ENCODE data around the gene ABLIM3.

ABLIM3 gene

DNA sequence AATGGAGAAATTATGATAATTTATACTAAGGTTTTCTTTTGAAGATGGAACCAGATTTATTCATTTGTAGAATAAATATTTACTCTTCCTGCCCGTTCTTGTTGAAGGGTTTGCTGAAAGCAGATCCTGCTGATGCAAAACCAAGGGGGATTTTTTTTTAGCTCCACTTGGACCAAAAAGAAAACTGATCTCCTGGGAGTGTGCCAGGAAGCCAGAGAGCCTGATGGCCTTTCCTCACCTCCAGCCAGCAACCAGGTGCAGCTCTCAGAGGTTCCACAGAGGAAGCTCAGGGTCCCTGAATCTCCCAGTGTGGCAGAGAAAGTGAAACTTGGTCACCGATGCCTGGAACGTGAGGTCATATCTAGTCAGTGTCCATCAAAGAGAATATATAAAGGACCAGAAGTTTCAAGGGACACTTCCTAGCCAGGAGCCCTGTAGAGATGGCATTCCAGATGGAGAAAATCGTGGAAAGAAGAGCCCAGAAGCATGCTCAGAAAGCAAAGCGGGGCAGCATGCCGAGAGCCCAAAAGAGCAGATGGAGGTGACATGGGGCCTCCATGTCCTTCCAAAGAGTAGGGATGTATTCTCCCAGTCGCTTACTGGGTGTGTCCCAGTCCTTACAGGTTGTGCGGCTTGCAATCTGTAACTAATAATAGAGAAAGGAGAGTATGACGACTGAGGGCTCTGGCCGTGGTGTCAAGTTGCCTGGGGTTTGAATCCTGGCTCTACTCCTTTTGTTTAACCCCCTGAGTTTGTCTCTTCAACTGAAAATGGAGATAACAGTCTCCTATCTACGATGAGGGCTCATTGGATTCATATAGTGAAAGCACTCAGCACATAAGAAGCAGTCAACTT, 142.6 kb downstream of the ABLIM3 start:
- DNase-seq (ENCODE audit: low read depth, low spot score): no peak
- Histone ChIP-seq H3K4me1 (ENCODE audit: insufficient read depth, insufficient read length) (peaks cover 2% of the 10 kb centered on the region), H3K4me3 (ENCODE audit: insufficient read length, low read depth) (no peak overlapping the region), H3K9ac (ENCODE audit: insufficient read length, low read depth) (no peak overlapping the region), H3K9me3 (ENCODE audit: insufficient read depth, low read length) (no peaks in the 10 kb centered on the region), H3K36me3 (ENCODE audit: insufficient read depth, insufficient read length, low read length) (no peaks in the 10 kb centered on the region), H3K27me3 (ENCODE audit: insufficient read depth, insufficient read length) (no peaks in the 10 kb centered on the region)
- TF ChIP-seq SUZ12 (IDR thresholded peaks at IDR 0.05; ENCODE audit: extremely low read depth, insufficient read depth, insufficient read length): no peak
- TF ChIP-seq ZNF274 (IDR thresholded peaks at IDR 0.05; ENCODE audit: low read depth, low read length): no peak
- TF ChIP-seq YY1 (IDR thresholded peaks at IDR 0.05; ENCODE audit: insufficient read depth, insufficient read length): no peak

DNA sequence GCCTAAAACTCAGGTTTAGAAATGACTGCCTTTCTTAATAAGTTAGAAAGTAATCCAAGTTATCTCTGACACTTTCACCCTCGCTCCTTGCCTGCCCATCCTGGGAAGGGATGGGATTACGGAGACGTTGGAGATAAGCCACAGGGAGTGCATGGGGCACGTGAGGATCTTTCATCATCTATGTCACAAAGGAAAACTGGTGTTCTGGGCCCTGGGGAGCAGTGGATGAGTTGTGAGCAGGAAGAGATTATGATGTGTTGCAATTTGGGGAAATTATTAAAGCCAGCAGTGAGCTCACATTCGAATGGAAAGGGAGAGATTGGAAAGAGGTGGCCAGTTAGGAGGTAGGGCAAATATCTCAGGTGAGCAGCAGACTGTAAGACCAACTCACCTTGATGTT, 143.2 kb downstream of the ABLIM3 start:
- Histone ChIP-seq H3K9me3 (ENCODE audit: insufficient read depth, low read length) (no peaks in the 10 kb centered on the region), H3K9ac (ENCODE audit: insufficient read length, low read depth) (no peak overlapping the region), H3K4me3 (ENCODE audit: insufficient read length, low read depth) (no peak overlapping the region), H3K36me3 (ENCODE audit: insufficient read depth, insufficient read length, low read length) (no peaks in the 10 kb centered on the region), H3K27me3 (ENCODE audit: insufficient read depth, insufficient read length) (no peaks in the 10 kb centered on the region), H3K4me1 (ENCODE audit: insufficient read depth, insufficient read length) (peaks cover 3% of the 10 kb centered on the region)
- DNase-seq (ENCODE audit: low read depth, low spot score): no peak
- TF ChIP-seq ZNF274 (IDR thresholded peaks at IDR 0.05; ENCODE audit: low read depth, low read length) (no peak), YY1 (IDR thresholded peaks at IDR 0.05; ENCODE audit: insufficient read depth, insufficient read length) (no peak), SUZ12 (IDR thresholded peaks at IDR 0.05; ENCODE audit: extremely low read depth, insufficient read depth, insufficient read length) (no peak)

DNA sequence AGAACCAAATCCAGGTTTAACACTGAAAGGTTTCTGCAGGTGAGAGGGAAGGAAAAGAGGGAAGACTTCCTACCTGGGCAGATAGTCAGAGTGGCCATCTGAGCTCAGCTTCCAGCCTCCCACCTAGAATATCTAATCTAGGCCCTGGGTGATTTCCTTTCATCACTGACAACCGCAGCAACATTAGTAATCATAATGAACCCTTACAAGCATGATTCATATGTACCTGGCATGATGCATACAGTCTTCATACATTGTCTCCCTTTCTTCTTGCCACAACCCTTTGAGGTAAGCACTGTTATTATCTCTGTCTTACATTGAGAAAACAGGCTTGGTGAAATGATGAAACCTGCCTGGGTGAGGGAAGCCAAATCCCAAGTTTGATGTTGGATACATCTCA, 143.9 kb downstream of the ABLIM3 start:
- H3K9me3 ChIP-seq (ENCODE audit: insufficient read depth, low read length): no peaks in the 10 kb centered on the region
- TF ChIP-seq SUZ12 (IDR thresholded peaks at IDR 0.05; ENCODE audit: extremely low read depth, insufficient read depth, insufficient read length): no peak
- TF ChIP-seq ZNF274 (IDR thresholded peaks at IDR 0.05; ENCODE audit: low read depth, low read length): no peak
- no peak for TF ChIP-seq YY1 (IDR thresholded peaks at IDR 0.05; ENCODE audit: insufficient read depth, insufficient read length)

DNA sequence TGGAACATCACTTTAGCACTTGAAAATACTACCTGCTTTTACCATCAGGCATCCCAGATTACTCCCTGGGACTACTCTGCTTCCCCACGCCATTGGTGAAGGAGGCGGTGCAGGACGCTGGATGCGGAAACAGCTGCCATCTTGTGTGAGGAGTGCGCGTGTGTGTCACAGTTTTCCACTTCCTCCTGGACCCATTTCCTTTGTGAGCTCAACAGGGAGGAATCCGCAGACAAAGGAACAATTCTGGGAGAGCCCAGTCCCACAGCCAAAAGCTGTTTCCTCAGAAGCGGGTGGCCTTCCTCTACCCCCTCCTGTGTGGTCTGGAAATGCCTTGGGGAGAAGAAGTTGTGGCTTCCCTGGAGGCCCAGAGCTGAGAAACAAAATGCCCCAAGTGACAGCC, 147.1 kb downstream of the ABLIM3 start:
- no peak for TF ChIP-seq YY1 (IDR thresholded peaks at IDR 0.05; ENCODE audit: insufficient read depth, insufficient read length)
- TF ChIP-seq ZNF274 (IDR thresholded peaks at IDR 0.05; ENCODE audit: low read depth, low read length): no peak
- no peak for TF ChIP-seq SUZ12 (IDR thresholded peaks at IDR 0.05; ENCODE audit: extremely low read depth, insufficient read depth, insufficient read length)

More for the DNA sequence above, 143.9 kb downstream of the ABLIM3 start:
- Histone ChIP-seq H3K9ac (ENCODE audit: insufficient read length, low read depth) (no peak overlapping the region), H3K27me3 (ENCODE audit: insufficient read depth, insufficient read length) (no peaks in the 10 kb centered on the region), H3K4me3 (ENCODE audit: insufficient read length, low read depth) (no peak overlapping the region), H3K4me1 (ENCODE audit: insufficient read depth, insufficient read length) (peaks cover 4% of the 10 kb centered on the region), H3K36me3 (ENCODE audit: insufficient read depth, insufficient read length, low read length) (no peaks in the 10 kb centered on the region)
- no peak for DNase-seq (ENCODE audit: low read depth, low spot score)

DNA sequence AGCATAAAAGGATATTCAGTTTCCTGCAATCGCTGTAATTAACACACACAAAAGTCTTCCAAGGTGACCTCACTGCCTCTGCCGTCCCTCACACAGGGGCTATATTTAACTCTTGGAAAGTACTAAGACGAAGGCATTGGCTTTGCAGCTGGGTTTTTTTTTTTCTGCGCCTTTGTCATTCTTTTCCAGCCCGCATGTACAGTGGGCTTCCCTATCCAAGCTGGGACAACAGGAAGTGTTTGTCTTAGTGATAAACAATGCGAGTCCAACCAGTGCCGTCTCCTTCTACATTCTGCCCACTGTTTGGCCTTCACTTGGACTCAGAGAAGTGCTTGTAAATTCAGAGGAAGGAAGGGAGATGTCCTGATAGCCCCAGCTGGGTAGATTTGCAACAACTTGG, 148.0 kb downstream of the ABLIM3 start:
- TF ChIP-seq ZNF274 (IDR thresholded peaks at IDR 0.05; ENCODE audit: low read depth, low read length) (no peak), YY1 (IDR thresholded peaks at IDR 0.05; ENCODE audit: insufficient read depth, insufficient read length) (no peak), SUZ12 (IDR thresholded peaks at IDR 0.05; ENCODE audit: extremely low read depth, insufficient read depth, insufficient read length) (no peak)
- H3K36me3 ChIP-seq (ENCODE audit: insufficient read depth, insufficient read length, low read length): no peaks in the 10 kb centered on the region
- no peak overlapping the region for H3K9ac ChIP-seq (ENCODE audit: insufficient read length, low read depth)
- no peaks in the 10 kb centered on the region for H3K9me3 ChIP-seq (ENCODE audit: insufficient read depth, low read length)
- H3K27me3 ChIP-seq (ENCODE audit: insufficient read depth, insufficient read length): no peaks in the 10 kb centered on the region
- no peak overlapping the region for H3K4me3 ChIP-seq (ENCODE audit: insufficient read length, low read depth)
- H3K4me1 ChIP-seq (ENCODE audit: insufficient read depth, insufficient read length): peaks cover 6% of the 10 kb centered on the region
- DNase-seq (ENCODE audit: low read depth, low spot score): no peak

More for the DNA sequence above, 147.1 kb downstream of the ABLIM3 start:
- Histone ChIP-seq H3K4me3 (ENCODE audit: insufficient read length, low read depth) (no peak overlapping the region), H3K4me1 (ENCODE audit: insufficient read depth, insufficient read length) (peaks cover 6% of the 10 kb centered on the region), H3K36me3 (ENCODE audit: insufficient read depth, insufficient read length, low read length) (no peaks in the 10 kb centered on the region), H3K9me3 (ENCODE audit: insufficient read depth, low read length) (no peaks in the 10 kb centered on the region), H3K27me3 (ENCODE audit: insufficient read depth, insufficient read length) (no peaks in the 10 kb centered on the region), H3K9ac (ENCODE audit: insufficient read length, low read depth) (no peak overlapping the region)
- no peak for DNase-seq (ENCODE audit: low read depth, low spot score)

DNA sequence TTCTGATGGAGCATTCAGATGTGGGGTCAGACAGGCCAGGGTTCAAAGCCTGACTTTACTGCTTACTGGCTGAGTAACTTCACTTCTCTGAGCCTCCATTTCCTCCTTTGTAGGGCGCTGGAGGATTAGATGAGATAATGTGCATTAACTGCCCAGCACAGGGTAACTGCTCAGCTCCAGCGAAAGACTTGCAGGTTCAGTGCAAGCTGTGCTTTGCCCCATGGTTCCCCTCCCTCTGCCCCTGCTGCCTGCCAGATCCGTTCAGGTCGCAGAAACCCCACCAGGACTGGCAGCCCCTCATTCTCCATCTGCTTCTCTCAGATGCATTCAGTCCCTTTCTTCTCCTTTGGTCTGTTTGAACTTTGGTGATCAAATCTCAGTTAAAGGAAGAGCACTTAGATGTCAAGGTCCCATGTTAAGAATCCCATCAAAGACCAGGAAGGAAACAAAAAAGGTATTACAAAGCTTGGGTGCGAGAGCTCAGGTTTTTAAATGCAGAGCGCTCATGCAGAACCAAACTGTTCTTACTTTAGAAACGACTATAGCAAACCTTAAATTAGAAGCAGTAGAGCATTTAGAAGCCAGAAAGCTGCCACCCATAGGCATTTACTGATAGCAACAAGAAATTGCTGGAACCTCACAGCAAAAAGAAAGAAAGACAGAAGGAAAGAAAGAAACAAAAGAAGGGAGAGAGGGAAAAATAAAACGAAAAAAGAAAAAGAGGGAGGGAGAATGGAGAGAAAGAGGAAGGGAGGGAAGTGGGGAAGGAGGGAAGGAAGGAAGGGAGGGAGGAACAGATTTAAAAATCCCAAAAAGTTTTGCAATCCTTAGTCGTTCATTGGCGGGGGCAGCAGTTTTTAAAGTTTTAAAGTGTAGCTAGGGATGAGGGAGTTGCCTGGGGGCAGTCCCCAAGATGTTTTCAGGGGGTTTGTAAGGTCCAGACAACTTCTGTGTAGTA, 153.9 kb downstream of the ABLIM3 start:
- Histone ChIP-seq H3K9ac (ENCODE audit: insufficient read length, low read depth) (no peak overlapping the region), H3K36me3 (ENCODE audit: insufficient read depth, insufficient read length, low read length) (no peaks in the 10 kb centered on the region), H3K4me1 (ENCODE audit: insufficient read depth, insufficient read length) (peaks cover 1% of the 10 kb centered on the region), H3K4me3 (ENCODE audit: insufficient read length, low read depth) (no peak overlapping the region), H3K27me3 (ENCODE audit: insufficient read depth, insufficient read length) (no peaks in the 10 kb centered on the region), H3K9me3 (ENCODE audit: insufficient read depth, low read length) (no peaks in the 10 kb centered on the region)
- no peak for DNase-seq (ENCODE audit: low read depth, low spot score)
- TF ChIP-seq SUZ12 (IDR thresholded peaks at IDR 0.05; ENCODE audit: extremely low read depth, insufficient read depth, insufficient read length) (no peak), ZNF274 (IDR thresholded peaks at IDR 0.05; ENCODE audit: low read depth, low read length) (no peak), YY1 (IDR thresholded peaks at IDR 0.05; ENCODE audit: insufficient read depth, insufficient read length) (no peak)
